Glutamatergic neuron (in vitro differentiated cells): ENCODE measurements around the gene GRAMD2B. TPM values are rescaled to one million over a fixed set of nuclear protein-coding genes. Genes with fewer than 3 reads are reported as not detected.
"Not testable (repeated sequence)": the region's sequence is repeated elsewhere in the genome, so short reads cannot be mapped to it uniquely, and the experiment has no call there.

Experiments
- DNase-seq: peaks from one replicate; pipeline ENCODE4 v3.0.0; 2022
- H3K27ac Mint-ChIP-seq: one replicate; pipeline ENCODE4 v1.8.0; 2020; ENCODE audit warnings: mild to moderate bottlenecking, mixed read lengths, inconsistent platforms; ENCODE audit not compliant: unreplicated experiment
- H3K27me3 Mint-ChIP-seq: one replicate; pipeline ENCODE4 v1.8.0; 2020; ENCODE audit warnings: mild to moderate bottlenecking, moderate library complexity, mixed read lengths, inconsistent platforms; ENCODE audit not compliant: unreplicated experiment
- H3K36me3 Mint-ChIP-seq: one replicate; pipeline ENCODE4 v1.8.0; 2020; ENCODE audit warnings: mild to moderate bottlenecking, mixed read lengths, inconsistent platforms; ENCODE audit not compliant: unreplicated experiment
- H3K4me1 Mint-ChIP-seq: one replicate; pipeline ENCODE4 v1.8.0; 2020; ENCODE audit warnings: mild to moderate bottlenecking, low read depth, mixed read lengths, inconsistent platforms; ENCODE audit not compliant: unreplicated experiment
- H3K4me3 Mint-ChIP-seq: one replicate; pipeline ENCODE4 v1.8.0; 2020; ENCODE audit warnings: mild to moderate bottlenecking, mixed read lengths, inconsistent platforms; ENCODE audit not compliant: unreplicated experiment
- H3K9me3 Mint-ChIP-seq: one replicate; pipeline ENCODE4 v1.8.0; 2020; ENCODE audit warnings: mild to moderate bottlenecking, moderate library complexity, mixed read lengths, inconsistent platforms; ENCODE audit not compliant: unreplicated experiment
- total RNA-seq: library from RNA; stranded (reverse); fragmentation: NEBNext Ultra II Directional; extraction: Animal tissue kit (Norgen Biotek cat#: 25700); gene quantifications from one replicate; pipeline ENCODE4 v1.2.1, GENCODE V29; 2021; ENCODE audit not compliant: unreplicated experiment
- TF ChIP-seq, protein P1 (sequence below): fragments of 200-600 bp; sonication (generic); IDR thresholded peaks from one replicate; pipeline ENCODE4 v1.5.0; 2021; ENCODE audit not compliant: partially characterized antibody, unreplicated experiment

GRAMD2B gene
- total RNA-seq, 1 donor from 2014 or later = 0.69 TPM

DNA sequence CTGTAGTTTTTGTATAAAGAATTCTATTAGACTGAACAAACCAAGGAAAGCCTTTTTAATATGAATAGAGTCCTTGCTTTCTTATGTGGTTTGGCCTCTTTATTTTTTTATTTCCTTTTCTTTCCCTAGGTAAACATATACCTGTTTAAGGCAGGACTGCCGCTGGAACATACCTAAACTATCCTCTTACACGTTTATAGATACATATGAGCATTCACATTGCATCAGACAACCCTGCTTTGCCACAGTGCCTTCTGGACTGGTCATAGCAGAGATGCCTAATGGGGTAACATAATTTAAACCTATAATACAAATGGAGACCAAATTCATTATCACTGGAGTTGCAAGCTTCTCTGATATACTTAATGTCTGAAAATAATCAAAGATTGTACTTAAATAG lies 12.5 kb downstream of the GRAMD2B start:
- Mint-ChIP-seq H3K9me3 (no peaks in the 10 kb centered on the region), H3K36me3 (no peaks in the 10 kb centered on the region), H3K4me1 (no peaks in the 10 kb centered on the region), H3K4me3 (no peak overlapping the region), H3K27ac (no peak overlapping the region), H3K27me3 (no peaks in the 10 kb centered on the region)
- DNase-seq = no peak
- TF ChIP-seq, protein P1, sequence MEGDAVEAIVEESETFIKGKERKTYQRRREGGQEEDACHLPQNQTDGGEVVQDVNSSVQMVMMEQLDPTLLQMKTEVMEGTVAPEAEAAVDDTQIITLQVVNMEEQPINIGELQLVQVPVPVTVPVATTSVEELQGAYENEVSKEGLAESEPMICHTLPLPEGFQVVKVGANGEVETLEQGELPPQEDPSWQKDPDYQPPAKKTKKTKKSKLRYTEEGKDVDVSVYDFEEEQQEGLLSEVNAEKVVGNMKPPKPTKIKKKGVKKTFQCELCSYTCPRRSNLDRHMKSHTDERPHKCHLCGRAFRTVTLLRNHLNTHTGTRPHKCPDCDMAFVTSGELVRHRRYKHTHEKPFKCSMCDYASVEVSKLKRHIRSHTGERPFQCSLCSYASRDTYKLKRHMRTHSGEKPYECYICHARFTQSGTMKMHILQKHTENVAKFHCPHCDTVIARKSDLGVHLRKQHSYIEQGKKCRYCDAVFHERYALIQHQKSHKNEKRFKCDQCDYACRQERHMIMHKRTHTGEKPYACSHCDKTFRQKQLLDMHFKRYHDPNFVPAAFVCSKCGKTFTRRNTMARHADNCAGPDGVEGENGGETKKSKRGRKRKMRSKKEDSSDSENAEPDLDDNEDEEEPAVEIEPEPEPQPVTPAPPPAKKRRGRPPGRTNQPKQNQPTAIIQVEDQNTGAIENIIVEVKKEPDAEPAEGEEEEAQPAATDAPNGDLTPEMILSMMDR = no peak

DNA sequence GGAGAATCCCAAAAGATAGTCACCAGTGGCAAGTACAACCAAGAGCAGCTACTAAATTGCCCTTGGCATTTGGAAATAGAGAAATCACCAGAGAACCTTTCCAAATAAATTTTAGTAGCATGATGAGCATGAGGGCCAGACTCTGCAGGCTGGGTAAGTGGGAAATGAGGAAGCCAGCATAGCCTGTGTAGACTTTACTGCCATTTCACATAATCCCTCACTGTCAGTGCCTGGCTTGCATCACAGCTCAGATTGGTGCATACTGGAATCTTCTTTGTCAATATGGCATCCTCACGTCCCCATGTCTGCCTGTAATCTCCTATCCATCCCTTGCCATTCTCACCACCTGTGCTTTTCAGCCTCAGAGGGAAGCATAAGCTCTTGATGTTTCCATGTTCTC lies 14.5 kb downstream of the GRAMD2B start:
- H3K9me3 Mint-ChIP-seq = no peaks in the 10 kb centered on the region
- H3K4me1 Mint-ChIP-seq = no peaks in the 10 kb centered on the region
- TF ChIP-seq, protein P1 = no peak
- H3K27ac Mint-ChIP-seq = no peak overlapping the region
- H3K27me3 Mint-ChIP-seq = no peaks in the 10 kb centered on the region
- no peak for DNase-seq
- H3K36me3 Mint-ChIP-seq = no peaks in the 10 kb centered on the region
- H3K4me3 Mint-ChIP-seq = no peak overlapping the region

GRCh38 chr5:126438267-126438666 lies 15.1 kb downstream of the GRAMD2B start:
- no peak overlapping the region for H3K27ac Mint-ChIP-seq

GRCh38 chr5:126438868-126439267 lies 15.7 kb downstream of the GRAMD2B start:
- no peaks in the 10 kb centered on the region for H3K27me3 Mint-ChIP-seq
- TF ChIP-seq, protein P1 = no peak
- H3K4me1 Mint-ChIP-seq = no peaks in the 10 kb centered on the region
- no peaks in the 10 kb centered on the region for H3K9me3 Mint-ChIP-seq
- H3K36me3 Mint-ChIP-seq = no peaks in the 10 kb centered on the region
- no peak overlapping the region for H3K27ac Mint-ChIP-seq
- no peak overlapping the region for H3K4me3 Mint-ChIP-seq
- DNase-seq = no peak

More at GRCh38 chr5:126438267-126438666, 15.1 kb downstream of the GRAMD2B start:
- no peak for DNase-seq
- Mint-ChIP-seq H3K4me3 (no peak overlapping the region), H3K27me3 (no peaks in the 10 kb centered on the region), H3K36me3 (no peaks in the 10 kb centered on the region), H3K4me1 (no peaks in the 10 kb centered on the region), H3K9me3 (no peaks in the 10 kb centered on the region)
- TF ChIP-seq, protein P1 = no peak

DNA sequence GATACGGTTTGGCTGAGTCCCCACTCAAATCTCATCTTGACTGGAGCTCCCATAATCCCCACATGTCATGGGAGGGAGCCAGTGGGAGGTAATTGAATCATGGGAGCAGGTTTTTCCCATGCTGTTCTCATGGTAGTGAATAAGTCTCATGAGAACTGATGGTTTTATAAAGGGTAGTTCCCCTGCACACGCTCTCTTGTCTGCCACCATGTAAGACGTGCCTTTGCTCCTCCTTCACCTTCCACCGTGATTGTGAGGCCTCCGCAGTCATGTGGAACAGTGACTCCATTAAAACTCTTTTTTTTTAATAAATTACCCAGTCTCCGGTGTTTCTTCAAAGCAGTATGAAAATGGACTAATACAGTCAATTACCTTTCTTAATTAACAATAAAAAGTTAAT lies 16.5 kb downstream of the GRAMD2B start:
- H3K27me3 Mint-ChIP-seq, H3K4me3 Mint-ChIP-seq, DNase-seq, H3K27ac Mint-ChIP-seq, H3K4me1 Mint-ChIP-seq, H3K9me3 Mint-ChIP-seq, H3K36me3 Mint-ChIP-seq: not testable (repeated sequence)

GRCh38 chr5:126441230-126441629 lies 18.0 kb downstream of the GRAMD2B start:
- Mint-ChIP-seq H3K36me3 (no peaks in the 10 kb centered on the region), H3K9me3 (no peaks in the 10 kb centered on the region), H3K4me1 (peaks cover 2% of the 10 kb centered on the region), H3K27ac (no peak overlapping the region), H3K4me3 (no peak overlapping the region), H3K27me3 (no peaks in the 10 kb centered on the region)
- DNase-seq = no peak
- TF ChIP-seq, protein P1 = no peak
